Hair follicular keratinocyte (primary cell): ENCODE results near the gene PCDHA5. TPM values are rescaled to one million over a fixed set of nuclear protein-coding genes. Genes with fewer than 3 reads are reported as not detected.

Experiments used
- total RNA-seq: library from RNA; depleted of rRNA; stranded (reverse); fragments of >200 nt; gene quantifications from 2 replicates; pipeline ENCODE4 v1.2.3, GENCODE V29; 2015

PCDHA5 gene
- total RNA-seq, 1 donor from 2014 or later, result not detected

Other genes starting within 250 kb of the PCDHA5 start
- gene CD14, start 188.4 kb upstream of the PCDHA5 start, total RNA-seq, result 0.08 and 0.76 TPM in 2 replicates
- gene TMCO6, start 182.2 kb upstream of the PCDHA5 start, total RNA-seq, result 27.4 and 28.1 TPM in 2 replicates
- gene NDUFA2, start 174.0 kb upstream of the PCDHA5 start, total RNA-seq, result 44.7 and 60.0 TPM in 2 replicates
- gene IK, start 173.8 kb upstream of the PCDHA5 start, total RNA-seq, result 63.2 and 93.5 TPM in 2 replicates
- gene WDR55, start 156.7 kb upstream of the PCDHA5 start, total RNA-seq, result 14.7 and 16.0 TPM in 2 replicates
- gene DND1, start 148.0 kb upstream of the PCDHA5 start, total RNA-seq, result 0.78 and 1.6 TPM in 2 replicates
- 63.0 and 96.6 TPM in 2 replicates for gene HARS1, start 130.2 kb upstream of the PCDHA5 start, total RNA-seq
- 26.0 and 27.2 TPM in 2 replicates for gene HARS2, start 130.2 kb upstream of the PCDHA5 start, total RNA-seq
- 29.0 and 31.2 TPM in 2 replicates for gene ZMAT2, start 121.2 kb upstream of the PCDHA5 start, total RNA-seq
- gene PCDHA1, start 35.5 kb upstream of the PCDHA5 start, total RNA-seq, result not detected in 2 replicates
- gene PCDHA2, start 26.8 kb upstream of the PCDHA5 start, total RNA-seq, result not detected in 2 replicates
- gene PCDHA3, start 20.6 kb upstream of the PCDHA5 start, total RNA-seq, result not detected in 2 replicates
- gene PCDHA4, start 14.5 kb upstream of the PCDHA5 start, total RNA-seq, result not detected in 2 replicates
- gene PCDHA6, start 6.3 kb downstream of the PCDHA5 start, total RNA-seq, result 0.16 TPM in 1 of 2 replicates, not detected in the other
- gene PCDHA7, start 12.7 kb downstream of the PCDHA5 start, total RNA-seq, result not detected in 2 replicates
- not detected in 2 replicates for gene PCDHA8, start 19.6 kb downstream of the PCDHA5 start, total RNA-seq
- not detected in 2 replicates for gene PCDHA9, start 26.8 kb downstream of the PCDHA5 start, total RNA-seq
- gene PCDHA10, start 34.3 kb downstream of the PCDHA5 start, total RNA-seq, result not detected in 2 replicates
- under 0.01 TPM in 1 of 2 replicates, not detected in the other for gene PCDHA11, start 47.3 kb downstream of the PCDHA5 start, total RNA-seq
- gene PCDHA12, start 53.7 kb downstream of the PCDHA5 start, total RNA-seq, result not detected in 2 replicates
- not detected in 2 replicates for gene PCDHA13, start 60.5 kb downstream of the PCDHA5 start, total RNA-seq
- 0.16 and 0.61 TPM in 2 replicates for gene PCDHAC1, start 104.7 kb downstream of the PCDHA5 start, total RNA-seq
- 1.1 and 1.3 TPM in 2 replicates for gene PCDHAC2, start 144.9 kb downstream of the PCDHA5 start, total RNA-seq
- gene PCDHB1, start 229.8 kb downstream of the PCDHA5 start, total RNA-seq, result not detected in 2 replicates